Lower leg skin (tissue), 3 donors: Measurements from ENCODE around the gene TACO1.

Experiments used
- POLR2A ChIP-seq, 2 donors: fragments of 450-650 bp; IDR thresholded peaks; one replicate each; pipeline ENCODE4 v1.6.1; 2016 to 2017; ENCODE audit warnings: antibody characterized with exemption in 2 of 2, mild to moderate bottlenecking in 1 of 2, moderate library complexity in 1 of 2
- TF ChIP-seq, protein P1 (sequence below), 3 donors: fragments of 450-650 bp; IDR thresholded peaks; one replicate each; pipeline ENCODE4 v1.5.1; 2016; ENCODE audit warnings: antibody characterized with exemption in 3 of 3, mild to moderate bottlenecking in 3 of 3, moderate library complexity in 2 of 3

GRCh38 chr17:63578027-63578768 is 22.5 kb upstream of the TACO1 start:
- TF ChIP-seq, protein P1, sequence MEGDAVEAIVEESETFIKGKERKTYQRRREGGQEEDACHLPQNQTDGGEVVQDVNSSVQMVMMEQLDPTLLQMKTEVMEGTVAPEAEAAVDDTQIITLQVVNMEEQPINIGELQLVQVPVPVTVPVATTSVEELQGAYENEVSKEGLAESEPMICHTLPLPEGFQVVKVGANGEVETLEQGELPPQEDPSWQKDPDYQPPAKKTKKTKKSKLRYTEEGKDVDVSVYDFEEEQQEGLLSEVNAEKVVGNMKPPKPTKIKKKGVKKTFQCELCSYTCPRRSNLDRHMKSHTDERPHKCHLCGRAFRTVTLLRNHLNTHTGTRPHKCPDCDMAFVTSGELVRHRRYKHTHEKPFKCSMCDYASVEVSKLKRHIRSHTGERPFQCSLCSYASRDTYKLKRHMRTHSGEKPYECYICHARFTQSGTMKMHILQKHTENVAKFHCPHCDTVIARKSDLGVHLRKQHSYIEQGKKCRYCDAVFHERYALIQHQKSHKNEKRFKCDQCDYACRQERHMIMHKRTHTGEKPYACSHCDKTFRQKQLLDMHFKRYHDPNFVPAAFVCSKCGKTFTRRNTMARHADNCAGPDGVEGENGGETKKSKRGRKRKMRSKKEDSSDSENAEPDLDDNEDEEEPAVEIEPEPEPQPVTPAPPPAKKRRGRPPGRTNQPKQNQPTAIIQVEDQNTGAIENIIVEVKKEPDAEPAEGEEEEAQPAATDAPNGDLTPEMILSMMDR (IDR thresholded peaks at IDR 0.05): no peak
- TF ChIP-seq POLR2A (IDR thresholded peaks at IDR 0.05): no peak
